Sigmoid colon (tissue), 7 donors: ENCODE results near the gene TCF12. TPM values are rescaled to one million over a fixed set of nuclear protein-coding genes. Genes with fewer than 3 reads are reported as not detected.

Experiments used
- DNase-seq: peaks from one replicate; pipeline ENCODE4 v3.0.0-alpha.2; 2019
- H3K27ac ChIP-seq, 4 donors: fragments of 200-600 bp; sonication (generic); one replicate each; pipeline ENCODE4 v1.5.1; 2016 to 2019; ENCODE audit warnings: mild to moderate bottlenecking in 1 of 4
- H3K27me3 ChIP-seq, 3 donors: fragments of 200-600 bp; sonication (generic); one replicate each; pipeline ENCODE4 v1.5.1; 2019; ENCODE audit warnings: mild to moderate bottlenecking in 1 of 3
- H3K36me3 ChIP-seq, 4 donors: fragments of 200-600 bp; sonication (generic); one replicate each; pipeline ENCODE4 v1.5.1; 2016 to 2019
- H3K4me1 ChIP-seq, 4 donors: fragments of 200-600 bp; sonication (generic); one replicate each; pipeline ENCODE4 v1.5.1; 2017 to 2019
- H3K4me3 ChIP-seq, 4 donors: fragments of 200-600 bp; sonication (generic); one replicate each; pipeline ENCODE4 v1.5.1; 2017 to 2019; ENCODE audit warnings: mild to moderate bottlenecking in 2 of 4, moderate library complexity in 1 of 4
- H3K9me3 ChIP-seq, 4 donors: fragments of 200-600 bp in 3 of 4; sonication (generic) in 3 of 4; one replicate each; pipeline versions ENCODE4 v1.5.1 to v1.6.1; 2013 to 2019
- CTCF ChIP-seq, 4 experiments: fragments of 450-650 bp in 3 of 4; fragments of 200-600 bp in 1 of 4; IDR thresholded peaks; one replicate each; pipeline ENCODE4 v1.5.1; 2016 to 2019; ENCODE audit warnings: antibody characterized with exemption in 4 of 4, mild to moderate bottlenecking in 3 of 4, moderate library complexity in 2 of 4
- EP300 ChIP-seq, 4 donors: sonication (generic); formaldehyde crosslinking; IDR thresholded peaks; one replicate each; pipeline ENCODE4 v1.6.1; 2017; ENCODE audit warnings: antibody characterized with exemption in 4 of 4
- POLR2A ChIP-seq, 2 donors: fragments of 450-650 bp; IDR thresholded peaks; one replicate each; pipeline ENCODE4 v1.6.1; 2016; ENCODE audit warnings: antibody characterized with exemption in 2 of 2, mild to moderate bottlenecking in 2 of 2, moderate library complexity in 2 of 2
- POLR2AphosphoS5 ChIP-seq, 4 donors: sonication (generic); formaldehyde crosslinking; IDR thresholded peaks; one replicate each; pipeline ENCODE4 v1.6.1; 2017; ENCODE audit warnings: antibody characterized with exemption in 4 of 4
- WGBS, 2 donors: extraction: QIAGEN DNeasy Blood & Tissue Kit; methylation state at CpG; one replicate each; pipeline ENCODE4 v1.1.7; 2013; 5-methylcytosine and 5-hydroxymethylcytosine counted together
- intact Hi-C: fragments of 100-400 bp; cut with DNase I; formaldehyde crosslinking; loops from one replicate; pipeline ENCODE4 v1.15.1; 2023
- polyA plus RNA-seq, 3 donors: library from polyadenylated mRNA; stranded (reverse); fragments of 200-250 nt; gene quantifications; one replicate each; pipeline ENCODE4 v1.2.3, GENCODE V29; 2013
- total RNA-seq, 4 donors: library from RNA; depleted of rRNA; stranded (reverse); fragments of >200 nt; gene quantifications; one replicate each; pipeline ENCODE4 v1.1.0, GENCODE V29; 2016
- donor health status: healthy with polysubstance abuse.
- donor health status: Bipolar disorder and iron deficiency.
- donor health status: healthy.

TCF12 gene
- total and polyA plus RNA-seq, 7 donors: 13.2 to 147 (median 77.8) TPM

DNA sequence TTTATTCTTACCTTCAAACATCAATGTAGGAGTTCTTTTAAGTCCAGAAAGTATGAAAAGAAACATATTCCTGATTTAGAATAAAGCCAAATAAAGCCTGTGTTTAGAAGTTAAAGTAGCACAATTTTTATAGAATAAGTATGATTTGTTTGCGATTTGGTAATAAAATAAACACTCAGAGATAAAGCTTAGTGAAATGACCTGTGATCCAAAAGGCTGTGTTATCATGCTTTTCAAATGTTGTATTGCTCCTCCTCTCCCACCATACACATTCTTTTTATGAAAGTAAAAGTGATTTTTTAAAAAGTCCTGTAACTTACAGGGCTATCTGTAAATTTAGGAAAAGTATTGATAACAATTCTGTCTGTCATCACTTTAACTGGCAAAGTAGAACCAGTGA is 319.2 kb downstream of the TCF12 start:
- WGBS, 2 donors: 27 to 70% methylated on average over 1 of the region's 1 CpG

DNA sequence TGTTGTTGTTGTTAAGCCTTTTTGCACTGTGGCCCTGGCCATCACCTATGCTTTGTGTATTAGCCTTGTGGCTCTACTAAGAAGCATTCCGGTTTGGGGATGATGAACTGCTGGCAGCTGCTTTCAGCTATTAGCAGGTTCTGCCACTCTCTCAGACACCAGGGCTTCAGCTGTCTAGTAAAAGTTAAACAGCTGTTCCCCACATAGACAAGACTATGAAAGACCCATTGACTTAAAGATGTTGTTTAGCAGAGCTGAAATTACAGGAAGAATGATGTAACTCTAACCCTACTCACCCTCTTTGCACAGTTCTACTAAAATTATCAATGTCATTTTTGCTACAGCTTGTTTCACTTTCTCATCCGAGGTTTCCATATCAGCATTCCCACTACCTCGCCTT is 326.7 kb downstream of the TCF12 start:
- Histone ChIP-seq H3K4me3 (no peak overlapping the region), H3K36me3 (peaks cover 7 to 30% (median 9%) of the 10 kb centered on the region in 4 donors), H3K27ac (no peak overlapping the region), H3K4me1 (no peaks in the 10 kb centered on the region), H3K9me3 (no peaks in the 10 kb centered on the region), H3K27me3 (no peaks in the 10 kb centered on the region)
- no peak for DNase-seq
- WGBS, 2 donors: 16 to 33% methylated on average over 3 of the region's 3 CpGs
- TF ChIP-seq EP300 (IDR thresholded peaks at IDR 0.05) (no peak), POLR2AphosphoS5 (IDR thresholded peaks at IDR 0.05) (no peak), POLR2A (IDR thresholded peaks at IDR 0.05) (no peak), CTCF (IDR thresholded peaks at IDR 0.05) (no peak)
- intact Hi-C loops: no loop called here

More for the DNA sequence above, 319.2 kb downstream of the TCF12 start:
- no peak for DNase-seq
- no peak overlapping the region for H3K27ac ChIP-seq
- H3K4me1 ChIP-seq: no peaks in the 10 kb centered on the region
- no peaks in the 10 kb centered on the region for H3K27me3 ChIP-seq
- H3K4me3 ChIP-seq: no peak overlapping the region
- H3K36me3 ChIP-seq: peaks cover 0 to 29% (median 14%) of the 10 kb centered on the region in 4 donors
- no peaks in the 10 kb centered on the region for H3K9me3 ChIP-seq
- intact Hi-C loops: no loop called here
- TF ChIP-seq POLR2AphosphoS5 (IDR thresholded peaks at IDR 0.05): no peak
- no peak for TF ChIP-seq POLR2A (IDR thresholded peaks at IDR 0.05)
- TF ChIP-seq EP300 (IDR thresholded peaks at IDR 0.05): no peak
- no peak for TF ChIP-seq CTCF (IDR thresholded peaks at IDR 0.05)

DNA sequence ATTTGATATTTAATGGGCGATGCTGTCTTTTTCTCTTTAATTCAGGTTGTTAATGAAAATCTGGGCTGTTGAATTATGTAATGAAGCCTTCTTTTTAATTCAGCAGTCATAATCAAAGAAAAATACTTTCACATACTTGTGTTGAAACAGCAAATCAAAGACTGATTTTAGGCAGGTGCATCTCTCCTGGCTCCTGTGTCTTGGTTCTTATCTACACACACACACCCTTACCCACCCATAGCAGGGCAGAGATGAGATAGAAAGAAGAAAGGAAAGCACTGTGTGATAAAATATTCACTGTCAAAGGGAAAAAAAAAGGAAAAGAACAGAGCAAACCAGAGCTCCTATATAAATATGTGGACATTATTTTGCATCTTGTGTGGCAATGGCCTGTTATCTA is 327.3 kb downstream of the TCF12 start:
- no peak for TF ChIP-seq CTCF (IDR thresholded peaks at IDR 0.05)
- TF ChIP-seq POLR2A (IDR thresholded peaks at IDR 0.05): no peak
- TF ChIP-seq EP300 (IDR thresholded peaks at IDR 0.05): no peak
- TF ChIP-seq POLR2AphosphoS5 (IDR thresholded peaks at IDR 0.05): no peak
- WGBS, 2 donors: 72 to 97% methylated on average over 1 of the region's 1 CpG

GRCh38 chr15:57248074-57248473 is 329.6 kb downstream of the TCF12 start:
- intact Hi-C loops: no loop called here
- 52 to 92% methylated on average over 1 of the region's 1 CpG for WGBS, 2 donors
- peaks cover 0 to 6% (median 0%) of the 10 kb centered on the region in 4 donors for H3K4me1 ChIP-seq
- H3K36me3 ChIP-seq: peaks cover 7 to 30% (median 9%) of the 10 kb centered on the region in 4 donors
- DNase-seq: no peak
- H3K9me3 ChIP-seq: no peaks in the 10 kb centered on the region
- no peaks in the 10 kb centered on the region for H3K27me3 ChIP-seq
- H3K27ac ChIP-seq: no peak overlapping the region
- no peak for TF ChIP-seq POLR2AphosphoS5 (IDR thresholded peaks at IDR 0.05)
- no peak for TF ChIP-seq CTCF (IDR thresholded peaks at IDR 0.05)
- no peak for TF ChIP-seq EP300 (IDR thresholded peaks at IDR 0.05)
- no peak for TF ChIP-seq POLR2A (IDR thresholded peaks at IDR 0.05)
- no peak overlapping the region for H3K4me3 ChIP-seq

More for the DNA sequence above, 327.3 kb downstream of the TCF12 start:
- Histone ChIP-seq H3K27ac (no peak overlapping the region), H3K27me3 (no peaks in the 10 kb centered on the region), H3K9me3 (no peaks in the 10 kb centered on the region), H3K36me3 (peaks cover 7 to 30% (median 9%) of the 10 kb centered on the region in 4 donors), H3K4me3 (no peak overlapping the region), H3K4me1 (no peaks in the 10 kb centered on the region)
- intact Hi-C loops: no loop called here
- no peak for DNase-seq

GRCh38 chr15:57251308-57251707 is 332.9 kb downstream of the TCF12 start:
- peaks cover 0 to 31% (median 6%) of the 10 kb centered on the region in 4 donors for H3K36me3 ChIP-seq

More at GRCh38 chr15:57251308-57251707, 332.9 kb downstream of the TCF12 start:
- Histone ChIP-seq H3K27me3 (no peaks in the 10 kb centered on the region), H3K27ac (no peak overlapping the region), H3K9me3 (no peaks in the 10 kb centered on the region), H3K4me1 (peaks cover 0 to 6% (median 0%) of the 10 kb centered on the region in 4 donors), H3K4me3 (no peak overlapping the region)
- intact Hi-C loops: no loop called here
- DNase-seq: no peak
- no peak for TF ChIP-seq POLR2A (IDR thresholded peaks at IDR 0.05)
- TF ChIP-seq CTCF (IDR thresholded peaks at IDR 0.05): no peak
- no peak for TF ChIP-seq EP300 (IDR thresholded peaks at IDR 0.05)
- TF ChIP-seq POLR2AphosphoS5 (IDR thresholded peaks at IDR 0.05): no peak
